Thyroid gland (tissue), 4 donors: ENCODE measurements around the gene URM1. TPM values are rescaled to one million over a fixed set of nuclear protein-coding genes. Genes with fewer than 3 reads are reported as not detected.

Source experiments
- DNase-seq, 2 donors: peaks; one replicate each; pipeline ENCODE4 v3.0.0-alpha.2; 2019
- H3K27ac ChIP-seq, 3 donors: fragments of 200-600 bp; sonication (generic); 1 replicate in 2 of 3; 2 replicates in 1 of 3; pipeline ENCODE4 v1.5.1; 2016 to 2019; ENCODE audit warnings: mild to moderate bottlenecking in 1 of 3, moderate library complexity in 1 of 3
- H3K27me3 ChIP-seq: fragments of 200-600 bp; sonication (generic); one replicate; pipeline ENCODE4 v1.5.1; 2019
- H3K36me3 ChIP-seq, 2 donors: fragments of 200-600 bp; sonication (generic); one replicate each; pipeline ENCODE4 v1.5.1; 2016 to 2019
- H3K4me1 ChIP-seq, 2 donors: fragments of 200-600 bp; sonication (generic); one replicate each; pipeline ENCODE4 v1.5.1; 2017 to 2019
- H3K4me3 ChIP-seq, 3 donors: fragments of 200-600 bp; sonication (generic); replicated peaks in 1 of 3; 1 replicate in 2 of 3; 2 replicates in 1 of 3; pipeline ENCODE4 v1.5.1; 2016; ENCODE audit warnings: mild to moderate bottlenecking in 1 of 3
- H3K9me3 ChIP-seq: fragments of 200-600 bp; sonication (generic); one replicate; pipeline ENCODE4 v1.5.1; 2017
- CTCF ChIP-seq, 6 experiments: fragments of 200-600 bp in 3 of 6; fragments of 450-650 bp in 3 of 6; sonication (generic) in 3 of 6; IDR thresholded peaks; one replicate each; pipeline ENCODE4 v1.5.1; 2016 to 2019; ENCODE audit warnings: antibody characterized with exemption in 6 of 6, mild to moderate bottlenecking in 2 of 6, inconsistent platforms in 1 of 6, moderate library complexity in 1 of 6
- POLR2A ChIP-seq, 2 donors: fragments of 450-650 bp; IDR thresholded peaks; one replicate each; pipeline ENCODE4 v1.6.1; 2017; ENCODE audit warnings: antibody characterized with exemption in 2 of 2, mild to moderate bottlenecking in 2 of 2, moderate library complexity in 1 of 2
- WGBS, 2 donors: methylation state at CpG; one replicate each; pipeline ENCODE4 v1.1.5; 2017; 5-methylcytosine and 5-hydroxymethylcytosine counted together
- intact Hi-C: fragments of 100-400 bp; cut with DNase I; formaldehyde crosslinking; loops from one replicate; pipeline ENCODE4 v1.15.1; 2023
- total RNA-seq, 4 donors: library from RNA; depleted of rRNA; stranded (reverse); fragments of >200 nt; gene quantifications; one replicate each; pipeline ENCODE4 v1.2.3, GENCODE V29; 2016

Gene URM1
- total RNA-seq, 4 donors from 2014 or later, result 24.3 to 39.4 (median 31.2) TPM

- peak overlapping the region in 2 of 3 donors; percentile 34 to 74 for H3K27ac ChIP-seq
- H3K27me3 ChIP-seq, result no peaks in the 10 kb centered on the region
- peaks cover 6 to 20% of the 10 kb centered on the region in 2 donors for H3K4me1 ChIP-seq
- no peaks in the 10 kb centered on the region for H3K9me3 ChIP-seq
- TF ChIP-seq CTCF (IDR thresholded peaks at IDR 0.05) (no peak), POLR2A (IDR thresholded peaks at IDR 0.05) (no peak)
- intact Hi-C loops, result loop anchor here (5.0 kb wide), 1 partner anchor 51 kb away; no protein-coding TSS in a partner anchor
- no peak for DNase-seq
- no peaks in the 10 kb centered on the region for H3K36me3 ChIP-seq
- no peak overlapping the region for H3K4me3 ChIP-seq
- 64 to 76% methylated on average over 9 to 13 of the region's 14 CpGs for WGBS, 2 donors
Observed at GRCh38 chr9:128361296-128361985, 9.7 kb upstream of the URM1 start.

GRCh38 chr9:128361986-128362646 lies 9.1 kb upstream of the URM1 start:
- Histone ChIP-seq H3K36me3 (no peaks in the 10 kb centered on the region), H3K4me3 (peak overlapping the region in 1 of 3 donors; percentile 25), H3K27me3 (no peaks in the 10 kb centered on the region), H3K27ac (peak overlapping the region in 2 of 3 donors; percentile 34 to 74), H3K9me3 (no peaks in the 10 kb centered on the region), H3K4me1 (peaks cover 6 to 20% of the 10 kb centered on the region in 2 donors)
- DNase-seq, result peak; percentile 87 to 88
- 7 to 12% methylated on average over 16 to 19 of the region's 20 CpGs for WGBS, 2 donors
- intact Hi-C loops, result loop anchor here (5.0 kb wide), 1 partner anchor 50 kb away; no protein-coding TSS in a partner anchor
- TF ChIP-seq CTCF (IDR thresholded peaks at IDR 0.05), result peak; percentile 61 to 96 (median 92)
- TF ChIP-seq POLR2A (IDR thresholded peaks at IDR 0.05), result peak in 1 of 2 donors; percentile 22

DNA sequence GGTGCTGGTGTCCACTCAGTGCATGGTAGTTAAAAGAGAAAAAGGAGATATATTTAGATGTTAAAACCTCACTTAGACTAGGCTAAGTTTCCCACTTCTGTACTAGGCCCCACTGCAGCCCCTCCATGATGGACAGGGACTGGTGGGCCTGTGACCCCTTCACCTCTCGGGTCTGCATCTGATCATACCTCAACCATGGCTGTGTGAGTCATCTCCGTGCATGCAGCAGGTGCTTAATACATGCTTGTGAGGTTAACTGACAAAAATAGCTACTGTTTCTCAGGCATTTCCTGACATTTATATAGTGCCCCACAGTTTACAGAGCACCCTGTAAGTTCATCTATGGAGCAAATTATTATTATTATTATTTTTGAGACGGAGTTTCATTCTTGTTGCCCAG lies 8.4 kb upstream of the URM1 start:
- H3K4me3 ChIP-seq, result no peak overlapping the region
- 74 to 83% methylated on average over 3 of the region's 3 CpGs for WGBS, 2 donors
- H3K36me3 ChIP-seq, result no peaks in the 10 kb centered on the region
- intact Hi-C loops, result loop anchor here (5.0 kb wide), 1 partner anchor 50 kb away; no protein-coding TSS in a partner anchor
- peak overlapping the region in 2 of 3 donors; percentile 30 to 74 for H3K27ac ChIP-seq
- H3K4me1 ChIP-seq, result peaks cover 6 to 20% of the 10 kb centered on the region in 2 donors
- no peak for DNase-seq
- H3K9me3 ChIP-seq, result no peaks in the 10 kb centered on the region
- TF ChIP-seq POLR2A (IDR thresholded peaks at IDR 0.05) (no peak), CTCF (IDR thresholded peaks at IDR 0.05) (no peak)
- H3K27me3 ChIP-seq, result no peaks in the 10 kb centered on the region

- Histone ChIP-seq H3K36me3 (no peaks in the 10 kb centered on the region), H3K27me3 (no peaks in the 10 kb centered on the region), H3K9me3 (no peaks in the 10 kb centered on the region), H3K4me3 (no peak overlapping the region), H3K4me1 (peaks cover 10 to 27% of the 10 kb centered on the region in 2 donors), H3K27ac (no peak overlapping the region)
- no peak for DNase-seq
- WGBS, 2 donors, result 84 to 92% methylated on average over 4 of the region's 4 CpGs
- intact Hi-C loops, result no loop called here
- TF ChIP-seq CTCF (IDR thresholded peaks at IDR 0.05) (no peak), POLR2A (IDR thresholded peaks at IDR 0.05) (no peak)
Observed at GRCh38 chr9:128365525-128365924, 5.6 kb upstream of the URM1 start.
